ENCODE measurements around the gene MCAT. TPM values are rescaled to one million over a fixed set of nuclear protein-coding genes. Genes with fewer than 3 reads are reported as not detected.

The MCAT gene
- total RNA-seq, 2 experiments from 2014 or later = 8.5 to 8.8 TPM

DNA sequence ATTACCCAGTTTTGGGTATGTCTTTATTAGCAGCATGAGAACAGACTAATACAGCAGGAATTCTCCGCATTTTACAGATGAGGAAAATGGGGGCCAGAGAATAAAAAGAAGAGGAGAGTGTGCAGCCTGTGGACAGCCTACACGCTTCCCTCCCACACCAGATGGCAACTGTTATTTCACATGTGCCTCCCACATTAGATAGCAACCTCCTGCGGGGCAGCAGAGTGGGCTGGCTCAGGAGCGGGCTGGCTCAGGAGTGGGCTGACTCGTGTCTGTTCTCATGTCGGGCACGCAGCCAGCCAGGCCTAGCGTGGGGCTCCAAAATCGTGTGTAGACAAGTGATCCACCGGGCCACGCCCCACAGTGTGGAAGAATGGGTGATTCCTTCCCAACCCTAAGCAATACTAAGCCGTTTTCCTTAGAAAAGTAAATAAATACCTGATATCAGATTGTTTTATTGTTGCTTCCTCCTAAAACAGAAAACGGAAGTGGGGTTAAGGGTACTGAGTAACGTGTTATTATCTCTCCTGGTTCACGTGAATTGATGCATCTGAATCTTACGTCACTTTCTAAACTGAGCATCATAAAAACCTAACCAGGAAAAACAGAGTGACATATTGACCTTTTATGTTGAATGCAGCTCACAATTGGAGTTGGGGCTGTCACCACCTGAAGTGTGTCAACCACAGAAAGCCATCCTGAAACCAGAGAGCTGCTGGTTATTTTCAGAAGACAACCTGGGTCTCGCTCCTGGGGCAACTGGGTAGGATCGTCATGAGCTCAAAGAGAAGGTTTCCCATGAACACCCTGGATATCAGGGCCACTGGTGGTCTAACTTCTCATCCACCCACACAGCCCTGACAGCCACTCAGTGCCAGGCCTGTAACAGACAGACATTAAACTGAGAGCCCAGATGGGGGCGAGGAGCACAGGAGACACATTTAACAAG is 57.3 kb downstream of the MCAT start:
- DNase-seq = peak; percentile 18
- no peaks in the 10 kb centered on the region for H3K27me3 Mint-ChIP-seq

More for the DNA sequence above, 57.3 kb downstream of the MCAT start:
- Mint-ChIP-seq H3K4me3 (no peak overlapping the region), H3K9me3 (no peaks in the 10 kb centered on the region), H3K4me1 (peaks cover 27% of the 10 kb centered on the region), H3K36me3 (ENCODE audit: low read depth) (peaks cover 10% of the 10 kb centered on the region), H3K27ac (peak overlapping the region; percentile 73)
- ChIA-PET POLR2A (interaction anchor here (0.9 to 1.1 kb wide), 4 partner anchors 56 to 472 kb away, joined by 3 to 4 read pairs (median 4); partner anchors contain the start of genes PACSIN2 and POLDIP3), CTCF (interaction anchor here (0.5 to 0.7 kb wide), 3 partner anchors 17 to 245 kb away, joined by 4 to 5 read pairs (median 4); no protein-coding TSS in a partner anchor)

Other genes starting within 250 kb of the MCAT start
- gene PACSIN2, start 128.2 kb downstream of the MCAT start, total RNA-seq = 10 to 100 TPM; 33.5 to 35.1 TPM
- 1 to 10 TPM; 8.5 to 9.1 TPM for gene TTLL1, start 54.0 kb downstream of the MCAT start, total RNA-seq
- gene BIK, start 32.6 kb downstream of the MCAT start, total RNA-seq = 1 to 10 TPM; 2.6 TPM
- 100 to 1,000 TPM; 133 TPM for gene TSPO, start 8.2 kb upstream of the MCAT start, total RNA-seq
- 10 to 100 TPM; 41.3 to 43.0 TPM for gene TTLL12, start 43.7 kb upstream of the MCAT start, total RNA-seq
- gene SCUBE1, start 200.0 kb upstream of the MCAT start, total RNA-seq = under 1 TPM; 0.15 to 0.20 TPM